ENCODE measurements around the gene HSCB.

GRCh38 chr22:28711341-28711740, 30.5 kb upstream of the HSCB start:
- TF ChIP-seq CTCF (IDR thresholded peaks at IDR 0.05), result no peak
- TF ChIP-seq POLR2A (IDR thresholded peaks at IDR 0.05), result no peak
